Colon (tissue), 2 donors: Measurements from ENCODE around the gene PHACTR3.

Experiments
- FAIRE-seq: peaks from 2 replicates; lab custom pipeline; 2012; peaks lifted over from hg19 to GRCh38; lab: Jason Lieb, UNC
- donor health status: control.
- donor health status: control.

The PHACTR3 gene

DNA sequence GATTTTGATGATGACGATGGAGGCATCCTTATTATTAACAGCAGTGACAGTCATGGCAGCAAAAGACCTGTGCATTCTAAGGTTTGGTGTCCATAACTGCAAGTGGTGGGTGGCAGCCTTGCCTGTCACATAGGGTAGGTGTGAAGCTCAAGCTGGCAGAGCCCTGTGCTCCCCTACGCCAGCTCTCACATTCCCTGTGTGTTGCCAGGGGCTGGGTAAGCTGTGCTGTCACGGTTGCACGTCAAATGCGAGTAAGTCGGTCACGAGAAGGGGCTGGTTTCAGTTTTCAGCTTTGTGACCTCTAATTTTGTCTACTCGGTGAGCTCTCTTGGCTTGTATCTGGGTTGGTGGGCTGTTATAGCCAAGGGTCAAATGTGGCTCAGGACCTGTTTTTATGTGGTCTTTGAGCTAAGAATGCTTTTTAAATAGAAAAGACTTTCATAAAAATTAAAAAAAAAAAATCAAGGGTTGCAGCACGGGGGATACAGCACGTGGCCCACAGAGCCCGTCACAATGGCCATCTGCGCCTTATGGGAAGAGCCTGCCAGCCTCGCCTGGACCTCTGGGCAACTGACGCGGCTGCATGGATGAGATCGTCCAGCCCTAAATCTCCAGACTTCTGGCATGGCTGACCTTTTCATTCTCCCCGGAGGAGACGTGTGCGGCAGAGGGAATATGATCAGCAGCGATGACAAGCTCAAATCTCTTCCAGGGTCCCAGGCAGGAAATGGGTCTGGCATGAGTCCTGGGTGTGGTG is 148.5 kb downstream of the PHACTR3 start:
- FAIRE-seq, result no peak

DNA sequence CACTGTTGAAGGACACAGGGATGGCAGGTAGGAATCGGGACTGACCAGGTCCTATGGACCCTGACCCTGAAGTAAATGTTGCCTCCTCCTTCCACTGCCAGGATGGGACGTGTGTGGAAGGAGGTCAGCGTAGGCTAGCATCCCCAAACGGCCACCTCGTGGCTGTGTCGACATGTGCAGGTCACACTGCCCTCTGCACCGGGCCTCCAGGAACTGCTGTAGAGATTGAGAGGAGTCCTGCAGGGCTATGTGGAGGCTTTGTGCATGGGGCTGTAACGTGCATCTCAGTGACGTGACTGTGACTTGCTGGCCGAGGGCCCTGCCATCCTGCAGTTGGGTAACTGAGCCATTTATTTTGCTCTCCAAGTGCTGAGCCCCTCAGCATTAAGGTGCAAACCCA is 149.5 kb downstream of the PHACTR3 start:
- FAIRE-seq, result no peak

DNA sequence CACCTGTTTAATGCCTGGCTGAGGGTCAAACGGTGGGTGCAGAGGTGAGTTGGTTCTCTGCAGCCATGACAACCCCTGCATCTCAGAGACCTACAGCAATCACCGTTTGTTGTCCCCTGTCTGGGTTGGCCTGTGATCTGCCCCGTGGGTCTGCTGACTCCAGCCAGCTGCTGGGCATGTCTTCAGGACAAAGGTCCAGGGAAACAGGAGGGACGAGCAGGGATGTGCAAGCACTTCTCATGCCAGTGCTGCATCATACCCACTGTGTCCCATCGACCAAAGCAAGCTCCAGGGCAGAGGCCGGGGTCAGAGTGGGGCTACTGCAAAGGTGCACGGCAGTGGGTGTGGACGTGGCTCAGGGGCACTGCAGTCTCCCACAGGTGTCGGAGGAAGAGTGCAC is 150.2 kb downstream of the PHACTR3 start:
- FAIRE-seq, result no peak

DNA sequence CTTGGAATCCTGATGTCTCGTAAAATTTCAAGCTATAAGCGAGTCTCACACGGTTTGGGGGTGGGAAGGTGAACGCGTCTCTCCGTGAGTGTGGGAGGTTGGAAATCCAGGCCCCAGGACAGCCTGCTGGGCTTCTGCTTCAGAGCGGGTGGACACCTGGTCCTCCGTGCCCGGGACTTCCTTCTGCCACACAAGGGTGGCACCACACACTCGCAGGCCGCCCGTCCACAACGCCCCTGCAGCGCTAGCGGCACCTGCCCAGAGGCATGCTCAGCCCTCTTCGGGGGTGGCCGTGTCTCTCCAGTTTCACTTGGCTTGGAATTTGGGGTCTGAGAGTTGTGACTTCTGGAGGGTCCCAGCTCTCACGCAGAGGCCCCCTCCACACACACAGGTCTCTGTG is 151.9 kb downstream of the PHACTR3 start:
- FAIRE-seq, result no peak

DNA sequence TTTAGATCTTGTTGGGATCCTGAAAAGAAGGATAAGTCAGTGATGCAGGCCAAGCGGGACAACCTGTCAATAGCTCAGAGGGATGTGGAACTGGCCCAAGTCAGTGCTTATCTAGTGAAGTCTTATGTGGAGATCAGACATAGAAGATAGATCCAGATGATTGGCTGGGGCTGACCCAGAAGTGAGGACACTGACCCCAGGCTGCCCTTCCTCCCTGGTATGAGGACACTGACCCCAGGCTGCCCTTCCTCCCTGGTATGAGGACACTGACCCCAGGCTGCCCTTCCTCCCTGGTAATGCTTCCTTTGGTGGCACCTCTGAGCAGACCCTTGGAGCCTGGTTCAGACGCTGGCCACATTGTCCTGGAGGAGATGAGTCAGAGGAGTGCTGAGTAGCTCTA is 159.7 kb downstream of the PHACTR3 start:
- FAIRE-seq, result no peak

DNA sequence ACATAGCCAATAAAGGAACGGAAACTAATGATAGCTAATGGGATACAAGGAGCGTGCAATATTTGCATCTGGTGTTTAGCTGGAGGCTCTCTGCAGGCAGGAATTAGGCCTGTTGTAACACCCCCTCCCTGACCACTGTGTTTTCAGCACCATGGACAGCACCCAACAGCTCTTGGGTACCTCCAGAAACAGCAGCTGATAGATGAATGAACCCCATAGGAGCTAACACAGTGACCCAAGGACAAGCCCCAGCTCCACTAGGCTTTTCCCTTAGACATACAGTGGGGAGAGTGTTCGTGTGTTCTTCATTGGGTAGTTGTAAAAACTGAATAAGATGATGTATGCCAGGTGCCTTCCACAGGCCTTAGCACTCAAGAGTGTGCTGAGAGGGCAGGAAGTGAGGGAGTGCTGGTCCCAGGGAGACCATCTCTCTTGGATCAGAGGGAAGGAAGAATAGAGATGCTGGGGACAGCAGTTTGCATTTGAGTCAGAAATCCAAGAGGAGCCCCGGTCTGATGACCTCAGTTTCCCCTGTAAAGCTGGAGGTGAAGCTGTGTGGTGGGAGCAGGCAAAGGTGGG is 161.3 kb downstream of the PHACTR3 start:
- no peak for FAIRE-seq

DNA sequence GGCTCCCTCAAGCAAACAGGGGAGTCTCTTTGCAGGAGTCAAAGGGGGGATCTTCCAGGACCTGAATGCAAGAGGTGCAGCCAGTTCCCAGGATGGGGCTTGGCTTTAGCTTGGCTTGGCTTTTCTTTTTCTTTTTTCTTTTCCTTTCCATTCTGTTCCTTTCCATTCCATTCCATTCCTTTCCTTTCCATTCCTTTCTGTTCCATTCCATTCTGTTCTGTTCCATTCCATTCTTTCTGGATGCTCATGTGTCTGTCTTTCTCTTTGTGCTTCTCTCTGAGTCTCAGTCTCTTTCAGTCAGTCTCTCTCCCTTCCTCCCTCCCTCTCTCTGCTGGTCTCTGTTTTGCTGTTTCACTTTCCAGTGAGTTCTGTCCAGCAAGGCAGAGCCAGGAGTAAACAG is 163.3 kb downstream of the PHACTR3 start:
- no peak for FAIRE-seq

DNA sequence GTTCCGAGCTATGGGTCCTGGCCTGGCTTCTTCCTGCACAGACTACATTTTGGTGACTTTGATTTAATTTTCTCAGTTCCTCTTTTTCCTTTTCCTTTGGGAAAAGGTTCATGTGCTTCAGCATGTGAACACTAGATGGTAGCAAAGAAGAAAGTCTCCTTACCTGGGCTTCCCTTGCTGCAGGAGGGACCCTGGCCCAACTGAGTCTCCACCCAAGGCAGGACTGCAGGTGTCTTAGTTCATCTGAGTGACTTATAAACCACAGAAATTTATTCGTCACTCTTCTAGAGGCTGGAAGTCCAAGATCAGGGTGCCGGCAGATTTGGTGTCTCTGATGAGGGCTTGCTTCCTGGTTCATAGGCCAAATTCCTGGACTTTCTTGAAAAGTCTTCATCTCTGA is 165.9 kb downstream of the PHACTR3 start:
- no peak for FAIRE-seq

DNA sequence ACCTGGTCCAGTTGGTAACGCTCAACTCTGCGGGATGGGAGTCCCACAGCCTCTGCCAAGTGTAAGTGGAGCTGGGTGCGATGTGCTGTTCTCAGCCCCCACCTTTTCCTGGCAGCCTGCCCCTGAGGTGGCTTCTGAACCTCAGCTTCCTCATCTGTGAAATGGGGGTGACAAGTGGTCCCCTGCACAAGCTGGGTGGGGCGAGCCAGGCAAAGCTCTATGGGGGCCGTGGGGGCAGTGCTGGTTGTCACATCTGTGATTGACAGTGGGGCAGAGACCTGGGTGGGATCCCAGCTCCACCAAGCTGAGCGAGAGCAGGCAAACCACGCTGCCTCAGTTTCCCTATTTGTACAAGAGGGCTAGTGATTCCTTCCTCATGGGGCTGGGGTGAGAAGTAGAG is 166.5 kb downstream of the PHACTR3 start:
- FAIRE-seq, result no peak

DNA sequence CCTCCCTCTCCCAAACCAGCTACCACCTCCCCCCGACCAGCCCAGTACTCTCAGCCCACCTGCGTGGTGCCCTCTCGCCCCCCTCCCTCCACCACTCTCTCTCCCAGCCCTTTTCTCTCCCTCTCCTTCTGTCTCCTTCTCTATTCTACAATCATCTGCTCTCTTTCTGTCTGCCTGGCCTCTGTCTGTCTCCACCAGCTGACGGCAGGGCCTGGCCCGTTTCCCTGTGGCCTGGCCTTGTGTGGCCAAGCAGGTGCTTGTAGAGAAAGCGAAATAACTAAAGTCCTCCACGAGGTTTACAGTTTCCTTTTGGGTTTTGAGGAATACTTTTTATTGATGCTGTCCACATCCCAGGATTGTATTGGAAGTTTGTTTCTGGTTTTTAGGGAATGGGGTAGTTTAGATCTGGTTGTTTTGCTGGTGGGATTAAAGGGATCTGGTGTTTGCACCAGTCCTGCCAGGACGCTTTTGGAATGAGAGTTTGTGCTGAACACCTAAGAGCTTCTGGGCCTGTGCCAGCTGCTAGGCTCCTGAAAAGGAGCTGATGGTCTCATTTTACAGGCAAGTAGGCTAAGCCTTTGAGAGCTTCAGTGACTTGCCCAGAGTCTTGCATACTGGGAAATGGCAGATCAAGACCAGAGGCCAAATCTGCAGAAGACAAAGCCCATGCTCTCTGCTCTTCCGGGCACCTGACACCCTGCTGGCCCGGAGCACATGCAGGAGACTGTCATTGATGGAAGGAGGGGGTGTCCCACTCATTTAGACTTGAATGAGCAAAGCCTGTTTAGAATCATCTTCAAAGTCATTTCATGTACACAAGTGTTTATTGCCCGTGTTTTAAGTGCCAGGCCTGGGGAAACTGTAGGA is 167.4 kb downstream of the PHACTR3 start:
- FAIRE-seq, result no peak

DNA sequence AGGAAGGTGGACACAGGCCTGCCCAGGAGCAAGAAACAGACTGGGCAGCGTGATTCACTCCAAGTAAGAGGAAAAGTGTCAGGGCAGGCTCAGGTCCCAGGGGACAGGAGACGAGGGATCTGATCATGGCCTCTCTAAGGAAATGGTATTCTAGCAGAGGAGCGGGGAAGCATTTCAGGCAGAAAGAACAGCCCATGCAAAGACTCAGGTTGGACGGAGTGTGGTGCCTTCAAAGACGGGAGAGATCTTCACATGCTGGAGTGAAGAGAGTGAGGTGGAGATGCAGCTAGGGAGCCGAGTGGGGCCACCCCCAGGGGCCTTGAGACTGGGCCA is 168.0 kb downstream of the PHACTR3 start:
- FAIRE-seq, result no peak

DNA sequence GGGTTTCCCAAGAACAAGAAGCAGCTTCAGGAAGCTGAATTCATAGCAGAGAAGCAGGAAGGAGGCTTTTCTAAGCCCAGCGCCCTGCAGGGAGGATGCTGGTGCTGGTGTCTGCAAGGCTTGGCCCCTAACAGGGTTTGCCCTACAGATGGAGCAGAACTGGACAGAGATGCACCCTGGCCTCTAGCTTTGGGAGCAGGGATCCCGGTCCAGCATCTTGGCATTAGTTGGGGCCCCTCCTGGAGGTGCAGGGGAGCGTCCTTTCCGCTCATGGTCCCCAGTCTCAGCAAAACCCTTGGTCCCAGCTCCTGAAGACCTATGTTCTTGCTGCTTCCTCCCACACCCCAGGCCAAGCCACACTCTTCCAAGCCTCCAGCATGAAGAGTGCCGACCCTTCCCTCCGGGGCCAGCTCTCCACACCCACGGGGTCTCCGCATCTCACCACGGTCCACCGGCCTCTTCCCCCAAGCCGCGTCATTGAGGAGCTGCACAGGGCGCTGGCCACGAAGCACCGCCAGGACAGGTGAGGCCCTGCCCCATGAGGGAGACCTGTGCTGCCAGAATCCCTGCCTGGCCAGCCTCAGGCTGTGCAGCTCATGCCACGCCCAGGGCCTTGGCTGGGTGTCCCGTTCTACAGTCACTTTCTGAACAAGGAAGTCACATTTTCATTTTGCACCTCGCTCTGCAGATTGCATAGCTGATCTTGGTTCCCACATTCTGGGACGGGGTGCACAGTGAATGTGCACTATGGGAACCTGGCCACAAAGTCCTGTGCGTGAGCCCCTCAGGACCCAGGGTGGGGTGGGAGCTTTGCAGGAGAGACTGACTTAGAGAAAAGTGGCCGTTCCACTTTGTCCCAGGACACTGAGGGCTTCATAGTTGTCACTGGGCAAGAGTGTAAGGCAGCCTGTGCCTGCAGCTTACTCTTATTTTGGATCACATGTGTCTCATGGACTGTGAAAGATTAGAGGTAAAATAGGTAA is 168.9 kb downstream of the PHACTR3 start:
- no peak for FAIRE-seq

DNA sequence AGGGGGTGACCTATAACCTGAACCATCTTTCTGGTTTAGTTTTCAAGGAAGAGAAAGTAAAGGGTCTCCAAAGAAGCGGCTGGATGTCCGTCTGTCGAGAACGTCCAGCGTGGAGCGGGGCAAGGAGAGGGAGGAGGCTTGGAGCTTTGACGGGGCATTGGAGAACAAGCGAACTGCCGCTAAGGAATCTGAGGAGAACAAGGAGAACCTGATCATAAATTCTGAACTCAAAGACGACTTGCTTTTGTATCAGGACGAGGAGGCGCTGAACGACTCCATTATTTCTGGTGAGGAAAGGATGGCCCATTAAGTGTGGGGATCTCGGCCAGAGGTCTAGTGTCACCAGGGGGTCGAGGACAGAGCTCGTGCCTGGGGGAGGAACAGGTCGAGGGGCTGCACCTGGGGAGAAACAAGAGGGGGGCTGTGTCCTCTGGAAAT is 169.9 kb downstream of the PHACTR3 start:
- no peak for FAIRE-seq

DNA sequence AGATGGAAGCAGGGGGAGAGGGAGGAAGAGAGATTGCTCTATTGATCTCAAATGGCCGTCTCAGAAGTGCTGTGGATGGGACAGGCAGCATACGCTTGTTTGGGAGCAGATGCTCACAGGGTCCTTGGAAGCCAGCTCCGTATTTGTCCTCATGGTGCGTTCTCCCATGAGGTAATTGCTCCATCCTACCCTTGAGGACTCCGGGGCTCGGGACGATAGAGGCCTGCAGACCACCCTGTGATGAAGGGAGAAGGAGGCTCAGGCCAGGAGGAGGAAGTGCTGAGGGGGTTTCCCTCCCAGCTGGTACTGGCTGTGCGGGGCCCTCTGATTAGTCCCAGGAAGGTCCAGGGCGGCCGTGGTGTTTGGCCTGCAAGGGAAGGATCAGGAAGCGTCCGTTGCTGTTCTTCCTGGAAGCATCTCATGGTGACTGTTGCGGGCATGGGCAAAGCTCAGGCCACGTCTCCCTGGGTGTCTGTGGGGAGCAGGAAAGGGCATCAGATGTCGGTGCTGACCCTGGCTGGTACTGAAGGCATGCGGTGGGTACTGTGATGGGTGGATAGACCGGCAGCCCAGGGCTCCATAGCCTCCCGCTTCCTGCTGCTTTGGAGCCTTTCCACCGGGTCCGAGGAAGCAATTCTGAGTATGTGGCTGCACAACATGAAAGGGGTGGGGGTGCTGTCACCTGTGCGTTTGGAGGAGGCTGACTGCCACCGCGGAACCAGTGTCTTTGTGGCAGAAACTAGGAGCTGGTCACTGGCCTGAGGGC is 170.8 kb downstream of the PHACTR3 start:
- FAIRE-seq, result no peak

DNA sequence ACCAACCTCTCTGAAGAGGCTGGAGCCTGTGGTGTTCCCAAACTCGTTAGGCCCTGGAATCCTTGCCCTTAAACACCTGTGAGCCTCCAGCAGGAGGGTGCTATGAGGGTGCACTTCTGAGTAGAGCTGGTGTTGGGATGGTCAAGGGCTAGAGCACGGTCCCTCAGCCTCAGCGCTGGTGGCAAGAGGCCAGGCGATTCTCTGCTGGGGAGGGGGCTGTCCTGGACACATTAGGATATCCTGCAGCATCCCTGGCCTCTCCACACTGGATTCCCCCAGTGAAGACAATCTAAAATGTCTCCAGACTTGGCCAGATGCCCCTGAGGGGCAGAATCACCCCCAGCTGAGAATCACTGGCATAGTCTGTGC is 171.3 kb downstream of the PHACTR3 start:
- no peak for FAIRE-seq

DNA sequence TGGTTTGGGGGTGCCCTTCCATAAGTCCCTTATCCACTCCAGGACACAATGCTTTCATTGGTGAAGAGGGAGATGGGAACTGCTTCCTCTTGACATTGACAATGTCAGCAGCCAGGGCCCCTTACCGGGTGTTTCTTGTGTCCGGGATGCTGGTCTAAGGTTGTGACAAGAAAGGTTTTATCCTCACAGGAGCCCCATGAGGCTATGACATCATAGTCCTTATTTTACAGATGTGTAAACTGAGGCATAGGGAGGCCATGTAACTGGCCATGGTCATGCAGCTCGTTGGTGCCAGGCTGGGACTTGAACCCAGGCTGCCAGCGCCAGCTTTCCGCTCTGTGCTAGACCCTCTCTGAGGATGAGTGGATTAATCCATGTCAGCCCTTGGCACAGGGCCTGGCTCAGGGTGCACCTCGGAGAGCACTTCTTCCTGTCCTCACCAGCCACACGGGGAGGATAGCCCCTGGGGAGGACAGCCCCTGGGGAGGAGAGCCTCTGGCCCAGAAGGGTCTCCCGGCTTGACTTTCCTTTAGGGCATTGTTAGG is 171.8 kb downstream of the PHACTR3 start:
- no peak for FAIRE-seq

DNA sequence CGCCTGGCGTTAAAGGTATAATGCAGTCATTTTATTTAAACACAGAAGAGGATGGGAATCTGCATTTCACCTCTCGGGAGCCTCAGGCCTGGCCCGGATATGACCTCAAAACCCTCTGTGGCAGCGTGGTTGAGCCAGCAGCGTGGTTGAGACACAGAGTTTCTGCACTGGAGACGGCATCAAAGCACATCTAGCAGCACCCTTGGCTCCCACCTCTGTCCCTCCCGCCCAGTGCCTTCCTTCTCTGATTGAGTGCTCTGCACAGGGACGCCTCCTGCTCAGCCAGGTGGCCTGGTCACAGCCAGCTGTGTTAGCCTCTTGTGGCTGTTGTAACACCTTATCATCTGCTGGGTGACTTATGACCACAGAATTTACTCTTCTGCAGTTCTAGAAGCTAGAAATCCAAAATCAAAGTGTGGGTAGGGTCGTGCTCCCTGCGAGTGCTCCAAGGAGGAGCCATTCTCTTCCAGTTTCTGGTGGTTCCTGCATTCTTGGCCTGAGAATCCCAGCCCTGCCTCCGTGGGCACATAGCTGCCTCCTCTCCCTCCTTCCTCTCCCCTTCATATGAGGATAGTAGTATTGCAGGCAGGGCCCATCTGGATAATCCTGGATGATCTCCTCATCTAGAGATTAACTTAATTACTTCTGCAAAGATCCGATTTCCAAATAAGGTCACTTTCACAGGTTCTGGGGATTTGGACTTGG is 172.4 kb downstream of the PHACTR3 start:
- FAIRE-seq, result no peak

DNA sequence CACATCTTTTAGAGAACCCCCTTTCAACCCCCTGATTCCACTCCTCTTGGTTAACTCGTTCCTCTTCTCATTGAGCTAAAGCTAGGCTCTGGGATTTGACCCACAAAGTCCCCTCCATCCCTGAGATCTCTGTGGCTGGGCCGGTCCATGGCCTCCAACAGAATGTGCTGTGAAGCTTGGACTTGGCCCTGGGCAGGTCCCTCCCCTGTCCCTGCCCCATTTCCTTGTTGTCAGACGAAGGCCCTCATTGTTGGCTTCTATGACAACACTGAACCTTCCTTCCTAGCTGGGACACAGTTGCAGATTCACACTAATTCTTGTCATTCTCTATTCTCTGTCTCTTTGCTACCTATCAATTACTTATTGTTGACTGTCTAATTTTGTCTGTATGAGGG is 173.0 kb downstream of the PHACTR3 start:
- FAIRE-seq, result no peak

DNA sequence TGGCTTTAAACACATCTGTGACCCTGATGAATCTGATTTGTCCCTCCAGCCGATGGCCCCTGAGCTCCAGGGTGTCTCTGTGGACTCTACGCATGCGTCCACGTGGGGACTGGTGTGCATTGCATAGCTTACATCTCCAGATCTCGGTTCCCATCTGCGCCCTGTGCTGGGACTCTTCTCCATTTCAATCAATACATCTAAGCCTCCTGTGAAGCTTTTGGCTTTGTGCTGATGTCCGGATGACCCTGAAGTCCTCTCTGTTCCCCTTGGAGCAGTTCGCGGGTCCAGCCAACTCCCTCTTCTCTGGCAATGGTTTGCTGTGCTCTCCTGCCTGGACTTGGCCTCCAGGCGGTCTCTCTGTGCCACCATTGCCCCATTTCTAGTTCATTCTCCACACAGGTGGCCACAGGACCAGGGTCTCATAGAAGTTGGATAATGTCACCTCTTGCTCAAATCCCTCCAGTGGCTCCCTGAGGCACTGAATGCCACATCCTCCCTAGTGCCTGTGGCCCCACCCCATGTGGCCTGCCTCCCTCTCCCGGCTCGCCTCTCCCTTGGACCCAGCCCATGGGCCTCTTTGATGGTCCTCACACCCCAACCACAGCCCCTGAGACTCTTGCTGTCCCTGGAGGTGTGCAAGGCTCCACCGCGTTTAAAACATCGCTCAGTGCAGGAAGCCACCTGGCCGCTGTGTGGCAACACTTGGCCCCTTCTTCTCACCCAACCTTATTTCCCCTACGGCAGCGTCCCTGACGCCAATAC is 173.7 kb downstream of the PHACTR3 start:
- no peak for FAIRE-seq
